B cell (primary cell): ENCODE data around the gene ANKRD50.

ENCODE experiments used
- CTCF ChIP-seq: fragments of 200-600 bp; IDR thresholded peaks from one replicate; pipeline ENCODE4 v1.8.0; 2022; ENCODE audit warnings: antibody characterized with exemption, mild to moderate bottlenecking
- EZH2 ChIP-seq: IDR thresholded peaks from 2 replicates; pipeline ENCODE4 v1.6.1; 2012; ENCODE audit warnings: borderline replicate concordance, low read depth, mild to moderate bottlenecking, moderate library complexity, low read length; ENCODE audit not compliant: insufficient read depth, poor library complexity, severe bottlenecking

- TF ChIP-seq CTCF = no peak
- TF ChIP-seq EZH2 = no peak
Observed at GRCh38 chr4:124726269-124726668, 13.7 kb upstream of the ANKRD50 start.
